AG10803 (cell line): Measurements from ENCODE around the gene PAK1.

ENCODE experiments used
- DNase-seq: peaks from one replicate; pipeline ENCODE4 v3.0.0; 2010; ENCODE audit warnings: low read depth
- H3K4me3 ChIP-seq: 2 replicates; pipeline ENCODE4 v1.5.1; 2011; ENCODE audit warnings: mild to moderate bottlenecking, low read length, control low read depth
- TF ChIP-seq, protein P1 (sequence below): conservative IDR thresholded peaks from 2 replicates; pipeline ENCODE4 v1.5.1; 2011; ENCODE audit warnings: mild to moderate bottlenecking, low read length, control low read depth, inconsistent platforms

Gene PAK1

DNA sequence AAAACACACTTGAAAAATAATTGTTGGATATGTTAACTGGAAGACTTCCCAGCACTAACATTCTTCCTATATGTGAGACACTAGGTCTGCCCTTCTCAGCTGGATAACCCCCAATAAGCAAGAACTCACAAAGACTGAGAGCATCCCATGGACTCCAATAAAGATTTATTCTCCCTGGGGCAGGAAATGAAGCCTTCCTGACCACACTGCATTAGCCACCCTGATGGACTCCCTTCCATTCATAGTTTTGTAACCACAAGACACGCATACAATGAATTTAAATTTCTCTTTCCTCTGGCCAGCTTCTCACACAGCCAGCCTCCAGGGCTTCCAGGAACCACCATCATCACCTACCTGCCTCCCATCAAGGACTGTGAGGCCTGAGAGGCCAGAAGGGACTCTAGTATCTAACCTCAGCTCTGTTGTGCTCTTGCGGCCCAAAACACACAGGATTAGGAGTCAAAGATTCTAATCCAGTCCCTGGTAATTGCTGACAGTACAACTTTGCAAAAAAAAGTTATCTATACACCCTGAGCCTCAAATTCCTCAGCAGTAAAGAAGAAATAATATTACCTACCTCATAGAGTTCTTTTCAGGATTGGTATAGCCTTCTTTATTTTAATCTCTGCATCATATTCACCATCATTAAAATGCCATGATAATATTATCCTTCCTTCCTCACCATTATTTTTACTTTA, 126.8 kb downstream of the PAK1 start:
- TF ChIP-seq, protein P1, sequence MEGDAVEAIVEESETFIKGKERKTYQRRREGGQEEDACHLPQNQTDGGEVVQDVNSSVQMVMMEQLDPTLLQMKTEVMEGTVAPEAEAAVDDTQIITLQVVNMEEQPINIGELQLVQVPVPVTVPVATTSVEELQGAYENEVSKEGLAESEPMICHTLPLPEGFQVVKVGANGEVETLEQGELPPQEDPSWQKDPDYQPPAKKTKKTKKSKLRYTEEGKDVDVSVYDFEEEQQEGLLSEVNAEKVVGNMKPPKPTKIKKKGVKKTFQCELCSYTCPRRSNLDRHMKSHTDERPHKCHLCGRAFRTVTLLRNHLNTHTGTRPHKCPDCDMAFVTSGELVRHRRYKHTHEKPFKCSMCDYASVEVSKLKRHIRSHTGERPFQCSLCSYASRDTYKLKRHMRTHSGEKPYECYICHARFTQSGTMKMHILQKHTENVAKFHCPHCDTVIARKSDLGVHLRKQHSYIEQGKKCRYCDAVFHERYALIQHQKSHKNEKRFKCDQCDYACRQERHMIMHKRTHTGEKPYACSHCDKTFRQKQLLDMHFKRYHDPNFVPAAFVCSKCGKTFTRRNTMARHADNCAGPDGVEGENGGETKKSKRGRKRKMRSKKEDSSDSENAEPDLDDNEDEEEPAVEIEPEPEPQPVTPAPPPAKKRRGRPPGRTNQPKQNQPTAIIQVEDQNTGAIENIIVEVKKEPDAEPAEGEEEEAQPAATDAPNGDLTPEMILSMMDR: no peak
- no peak overlapping the region for H3K4me3 ChIP-seq
- peak; percentile 96 for DNase-seq

DNA sequence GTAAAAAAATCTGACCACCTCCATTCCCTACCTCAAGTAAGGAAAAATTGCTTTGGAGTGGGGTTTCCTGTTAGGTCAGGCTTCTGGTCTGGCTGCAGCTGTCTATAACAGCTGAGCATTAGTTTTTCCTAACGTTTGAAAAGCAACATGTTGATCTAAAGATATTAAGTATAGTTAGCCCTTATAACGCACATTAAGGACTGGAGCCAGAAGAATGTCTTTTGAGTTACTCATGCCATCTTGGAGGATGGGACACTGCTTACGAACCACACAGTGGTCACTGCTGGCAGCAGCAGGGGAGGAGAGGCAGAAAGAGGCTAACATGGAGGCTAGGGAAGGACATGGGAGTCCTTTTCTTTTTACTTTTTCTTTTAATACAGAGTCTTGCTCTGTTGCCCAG, 128.3 kb downstream of the PAK1 start:
- H3K4me3 ChIP-seq: no peak overlapping the region
- DNase-seq: peak; percentile 65
- TF ChIP-seq, protein P1: no peak

DNA sequence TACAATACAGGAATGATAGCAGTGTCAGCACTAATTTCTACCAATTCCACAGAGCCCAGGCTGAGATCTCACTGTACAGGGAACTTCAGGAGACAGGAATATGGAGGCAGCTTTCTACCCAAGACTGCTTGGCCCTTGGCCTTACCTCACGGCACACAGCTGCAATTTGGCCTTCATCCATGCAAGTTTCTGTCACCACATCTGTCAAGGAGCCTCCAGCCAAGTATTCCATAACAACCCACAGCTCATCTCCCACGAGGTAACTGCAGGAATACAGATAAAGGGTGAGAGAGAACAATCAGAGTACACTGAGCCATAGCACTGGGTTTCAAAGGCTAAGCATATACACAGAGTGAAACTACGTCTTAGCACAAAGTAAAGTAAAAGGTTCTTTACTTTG, 133.4 kb downstream of the PAK1 start:
- TF ChIP-seq, protein P1: no peak
- H3K4me3 ChIP-seq: no peak overlapping the region
- DNase-seq: peak; percentile 26

DNA sequence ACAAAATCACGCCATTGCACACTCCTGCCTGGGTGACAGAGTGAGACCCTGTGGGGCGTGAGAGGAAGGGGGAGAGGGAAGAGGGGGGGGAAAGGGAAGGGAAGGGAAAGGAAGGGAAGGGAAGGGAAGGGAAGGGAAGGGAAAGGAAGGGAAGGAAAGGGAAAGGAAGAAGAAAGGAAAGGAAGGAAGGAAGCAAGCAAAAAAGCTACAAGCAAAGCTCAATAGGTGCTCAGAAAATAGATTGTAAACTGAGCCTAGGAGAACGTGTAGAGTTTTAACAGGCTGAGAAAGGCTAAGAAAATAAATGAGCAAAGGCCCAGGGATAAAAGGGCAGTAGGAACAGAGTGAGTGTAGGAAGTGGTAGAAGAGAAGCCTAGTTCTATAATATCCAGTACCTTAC, 141.6 kb downstream of the PAK1 start:
- TF ChIP-seq, protein P1: no peak
- DNase-seq: no peak

DNA sequence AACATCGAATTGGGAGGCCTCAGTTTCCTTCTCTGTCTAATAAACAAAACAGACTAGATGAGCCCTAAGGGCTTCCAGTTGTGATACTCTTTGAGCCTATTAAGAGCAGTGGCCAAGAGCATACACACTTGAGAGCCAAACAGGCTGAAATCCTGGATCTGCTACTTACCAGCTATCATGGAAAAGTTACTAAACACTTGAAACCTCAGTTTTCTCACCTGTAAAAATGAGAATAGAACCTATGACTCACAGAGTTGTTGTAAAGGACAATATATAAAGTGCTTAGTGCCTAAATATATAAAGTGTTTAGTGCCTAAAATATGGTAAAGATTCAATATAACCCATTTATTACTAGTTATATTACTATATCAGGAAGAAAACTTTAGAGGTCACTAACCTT, 148.7 kb downstream of the PAK1 start:
- H3K4me3 ChIP-seq: no peak overlapping the region
- DNase-seq: no peak
- TF ChIP-seq, protein P1: no peak

More for the DNA sequence above, 141.6 kb downstream of the PAK1 start:
- no peak overlapping the region for H3K4me3 ChIP-seq

DNA sequence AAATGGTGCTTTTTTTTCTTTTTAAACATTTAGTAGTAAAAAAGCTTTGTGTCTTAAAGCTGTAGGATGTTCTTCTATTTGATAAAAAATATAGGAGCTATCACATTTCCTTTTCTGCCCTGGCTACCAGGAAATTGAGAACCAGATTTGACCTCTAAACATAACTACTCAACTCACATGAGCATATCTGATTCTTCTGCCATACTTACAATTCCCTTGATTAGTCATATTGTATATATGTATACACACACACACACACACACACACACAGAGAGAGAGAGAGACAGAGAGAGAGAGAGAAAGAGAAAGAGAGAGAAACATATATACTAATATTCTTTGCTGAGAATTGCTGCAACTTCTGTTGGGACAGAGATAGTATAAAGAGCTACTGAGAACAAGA, 149.4 kb downstream of the PAK1 start:
- DNase-seq: no peak
- TF ChIP-seq, protein P1: no peak
- no peak overlapping the region for H3K4me3 ChIP-seq

DNA sequence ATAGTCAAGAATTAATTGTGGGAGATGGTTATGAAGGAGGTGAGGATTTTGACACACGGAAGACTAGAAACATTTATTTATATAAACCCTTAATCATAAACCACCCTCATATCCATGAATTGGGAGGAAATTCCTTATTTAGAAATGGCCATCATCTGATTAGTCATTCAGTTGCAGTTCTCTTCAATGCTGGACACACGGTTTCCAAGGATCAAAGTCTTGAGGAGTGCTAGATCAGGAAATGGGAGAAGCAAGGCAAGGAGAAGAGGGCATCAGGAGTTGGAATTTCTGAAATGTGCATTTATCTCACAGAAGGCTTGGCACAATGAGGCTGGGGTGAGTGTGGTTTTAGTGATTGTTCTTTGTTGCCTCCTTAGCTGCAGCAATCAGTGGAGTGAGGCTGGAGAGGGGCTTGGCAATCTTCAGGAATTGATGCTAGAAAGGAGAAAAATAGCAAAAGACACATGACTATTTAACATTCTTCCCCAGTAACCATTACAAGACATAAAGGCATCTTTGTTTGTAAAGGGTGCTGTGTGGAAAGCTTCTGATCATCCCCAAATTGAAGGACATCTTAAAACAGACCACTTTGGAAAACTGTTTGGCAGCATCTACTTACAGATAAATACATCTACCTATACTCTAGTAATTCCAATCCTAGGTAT, 150.8 kb downstream of the PAK1 start:
- H3K4me3 ChIP-seq: no peak overlapping the region
- peak; percentile 35 for DNase-seq
- TF ChIP-seq, protein P1: no peak
